BE2C (cell line): Measurements from ENCODE around the gene EID3.
"Not testable (repeated sequence)": the region's sequence is repeated elsewhere in the genome, so short reads cannot be mapped to it uniquely, and the experiment has no call there.

Source experiments
- DNase-seq: peaks from one replicate; pipeline ENCODE4 v3.0.0-alpha.2; 2020
- H3K27me3 ChIP-seq: fragments of 250-450 bp; sonication (Bioruptor Pico); 2 replicates; pipeline ENCODE4 v1.5.1; 2020; ENCODE audit warnings: mild to moderate bottlenecking
- H3K36me3 ChIP-seq: fragments of 250-450 bp; sonication (Bioruptor Pico); 2 replicates; pipeline ENCODE4 v1.5.1; 2020; ENCODE audit warnings: mild to moderate bottlenecking
- H3K4me1 ChIP-seq: fragments of 250-450 bp; sonication (Bioruptor Pico); 2 replicates; pipeline ENCODE4 v1.5.1; 2020
- H3K4me3 ChIP-seq: 2 replicates; pipeline ENCODE4 v1.5.1; 2011; ENCODE audit warnings: low read depth, low read length
- H3K9me3 ChIP-seq: fragments of 250-450 bp; sonication (Bioruptor Pico); 2 replicates; pipeline ENCODE4 v1.5.1; 2020
- TF ChIP-seq, protein P1 (sequence below): IDR thresholded peaks from 2 replicates; pipeline ENCODE4 v1.5.1; 2012; ENCODE audit warnings: mild to moderate bottlenecking, low read depth, low read length

EID3 gene

DNA sequence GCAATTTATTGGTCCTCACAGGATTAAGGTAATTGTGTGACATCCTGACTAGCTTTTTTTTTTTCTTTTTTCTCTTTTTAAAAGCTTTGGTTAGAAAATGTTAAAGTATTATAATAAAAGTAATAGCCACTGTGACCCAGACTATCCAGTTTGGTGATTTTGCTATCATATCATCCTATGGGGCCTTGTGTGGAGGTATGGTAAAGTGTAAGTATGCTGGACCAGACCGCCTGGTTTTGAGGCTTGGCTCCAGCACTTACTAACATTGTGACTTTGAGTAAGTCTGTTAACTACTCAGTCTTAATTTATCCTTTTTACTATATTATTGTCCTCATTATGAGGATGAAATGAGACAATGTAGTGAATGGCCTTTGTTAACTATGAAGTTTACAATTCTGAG, 15.5 kb downstream of the EID3 start:
- Histone ChIP-seq H3K36me3 (peaks cover 85% of the 10 kb centered on the region), H3K4me1 (no peaks in the 10 kb centered on the region; the same call in 1 of the 2 replicates), H3K4me3 (no peak overlapping the region), H3K27me3 (no peaks in the 10 kb centered on the region), H3K9me3 (no peaks in the 10 kb centered on the region)
- no peak for DNase-seq
- TF ChIP-seq, protein P1, sequence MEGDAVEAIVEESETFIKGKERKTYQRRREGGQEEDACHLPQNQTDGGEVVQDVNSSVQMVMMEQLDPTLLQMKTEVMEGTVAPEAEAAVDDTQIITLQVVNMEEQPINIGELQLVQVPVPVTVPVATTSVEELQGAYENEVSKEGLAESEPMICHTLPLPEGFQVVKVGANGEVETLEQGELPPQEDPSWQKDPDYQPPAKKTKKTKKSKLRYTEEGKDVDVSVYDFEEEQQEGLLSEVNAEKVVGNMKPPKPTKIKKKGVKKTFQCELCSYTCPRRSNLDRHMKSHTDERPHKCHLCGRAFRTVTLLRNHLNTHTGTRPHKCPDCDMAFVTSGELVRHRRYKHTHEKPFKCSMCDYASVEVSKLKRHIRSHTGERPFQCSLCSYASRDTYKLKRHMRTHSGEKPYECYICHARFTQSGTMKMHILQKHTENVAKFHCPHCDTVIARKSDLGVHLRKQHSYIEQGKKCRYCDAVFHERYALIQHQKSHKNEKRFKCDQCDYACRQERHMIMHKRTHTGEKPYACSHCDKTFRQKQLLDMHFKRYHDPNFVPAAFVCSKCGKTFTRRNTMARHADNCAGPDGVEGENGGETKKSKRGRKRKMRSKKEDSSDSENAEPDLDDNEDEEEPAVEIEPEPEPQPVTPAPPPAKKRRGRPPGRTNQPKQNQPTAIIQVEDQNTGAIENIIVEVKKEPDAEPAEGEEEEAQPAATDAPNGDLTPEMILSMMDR = no peak

DNA sequence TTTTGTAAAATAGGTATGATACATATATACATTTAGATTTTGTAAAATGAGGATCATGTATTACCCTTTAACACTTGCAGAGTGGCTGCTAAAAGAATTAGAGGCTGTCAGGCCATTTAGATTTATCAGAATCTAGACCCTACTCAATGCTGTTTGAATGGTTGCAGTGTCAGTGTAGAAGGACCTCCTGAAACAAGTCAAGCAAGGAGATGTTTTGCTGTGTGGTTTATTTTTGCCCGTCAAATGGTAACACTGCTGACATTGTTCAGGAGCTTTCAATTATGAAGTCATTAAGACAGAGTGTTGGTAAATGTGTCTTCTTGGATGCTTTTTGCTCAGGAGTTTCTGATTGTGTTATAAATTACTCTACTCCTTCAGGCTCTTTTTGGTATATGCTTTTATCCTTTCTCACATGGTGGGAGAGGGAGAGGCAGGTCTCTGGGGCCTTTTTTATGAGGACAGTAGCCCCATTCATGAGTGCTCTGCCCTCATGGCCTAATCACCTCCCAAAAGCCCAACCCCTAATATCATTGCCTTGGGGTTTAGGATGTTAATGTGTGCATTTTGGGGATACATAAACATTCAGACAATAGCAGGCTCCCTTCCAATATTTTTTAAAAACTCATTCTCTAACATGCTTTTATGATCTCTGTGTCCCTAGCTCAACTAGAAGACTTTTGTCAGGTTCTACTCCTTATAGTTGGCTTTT, 16.5 kb downstream of the EID3 start:
- Histone ChIP-seq H3K9me3 (no peaks in the 10 kb centered on the region), H3K36me3 (peaks cover 85% of the 10 kb centered on the region), H3K4me3 (no peak overlapping the region), H3K4me1 (no peaks in the 10 kb centered on the region; the same call in 1 of the 2 replicates), H3K27me3 (no peaks in the 10 kb centered on the region)
- DNase-seq = no peak
- TF ChIP-seq, protein P1 = no peak

DNA sequence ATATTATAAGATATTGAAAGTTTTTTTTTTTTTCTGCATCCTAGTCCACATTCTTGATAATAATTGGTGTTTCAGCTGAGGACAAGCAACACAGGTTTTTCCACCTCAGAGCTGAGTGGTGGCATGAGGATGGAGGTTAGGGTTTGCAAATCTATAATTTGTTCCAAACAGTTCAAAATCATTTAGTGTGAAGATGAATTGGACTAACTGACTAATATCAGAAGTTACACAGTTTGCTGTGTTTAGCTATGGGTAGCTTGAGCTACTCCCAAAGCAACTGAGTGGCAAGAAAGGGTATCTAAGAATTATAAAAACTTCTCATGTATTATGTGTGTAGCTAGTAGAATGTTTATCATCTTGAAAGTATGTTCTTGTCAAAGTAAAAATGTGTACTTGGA, 17.1 kb downstream of the EID3 start:
- no peak for DNase-seq
- TF ChIP-seq, protein P1 = no peak
- H3K4me1 ChIP-seq = no peaks in the 10 kb centered on the region; the same call in 1 of the 2 replicates

DNA sequence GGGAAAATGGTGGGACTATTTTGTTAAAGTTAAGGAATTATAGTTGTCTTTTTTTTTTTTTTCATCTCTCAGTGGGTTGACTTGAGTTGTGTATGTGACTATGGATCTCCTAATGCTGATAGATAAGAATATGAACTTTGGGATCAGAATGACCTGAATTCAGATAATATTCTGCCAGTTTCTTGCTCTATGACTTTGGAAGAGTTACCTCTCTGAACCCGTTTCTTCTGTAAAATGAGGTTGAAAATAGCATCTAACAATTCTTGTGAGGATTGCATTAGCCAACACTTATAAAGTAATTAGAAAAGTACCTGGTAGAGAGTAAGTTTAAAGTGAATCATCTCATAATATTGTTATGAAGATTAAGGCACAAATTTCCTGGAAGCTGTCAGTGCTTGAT, 18.4 kb downstream of the EID3 start:
- H3K27me3 ChIP-seq = no peaks in the 10 kb centered on the region
- no peaks in the 10 kb centered on the region for H3K9me3 ChIP-seq
- DNase-seq = no peak
- H3K36me3 ChIP-seq = peaks cover 82% of the 10 kb centered on the region
- H3K4me3 ChIP-seq = no peak overlapping the region
- TF ChIP-seq, protein P1 = no peak
- H3K4me1 ChIP-seq = no peaks in the 10 kb centered on the region; the same call in 1 of the 2 replicates

More for the DNA sequence above, 17.1 kb downstream of the EID3 start:
- Histone ChIP-seq H3K27me3 (no peaks in the 10 kb centered on the region), H3K36me3 (peaks cover 85% of the 10 kb centered on the region), H3K4me3 (no peak overlapping the region), H3K9me3 (no peaks in the 10 kb centered on the region)

DNA sequence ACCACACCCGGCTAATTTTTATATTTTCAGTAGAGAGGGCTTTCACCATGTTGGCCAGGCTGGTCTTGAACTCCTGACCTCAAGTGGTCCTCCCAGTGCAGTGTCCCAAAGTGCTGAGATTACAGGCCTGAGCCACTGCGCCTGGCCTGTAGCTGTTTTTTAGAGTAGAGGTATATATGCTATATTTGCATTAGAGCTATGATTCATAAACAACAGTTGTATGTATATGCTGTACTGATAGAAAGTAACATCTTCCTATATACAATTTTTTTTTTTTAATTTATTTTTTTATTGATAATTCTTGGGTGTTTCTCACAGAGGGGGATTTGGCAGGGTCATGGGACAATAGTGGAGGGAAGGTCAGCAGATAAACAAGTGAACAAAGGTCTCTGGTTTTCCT, 19.0 kb downstream of the EID3 start:
- H3K27me3 ChIP-seq, DNase-seq, H3K9me3 ChIP-seq, H3K4me1 ChIP-seq, H3K4me3 ChIP-seq: not testable (repeated sequence)
- peaks cover 82% of the 10 kb centered on the region for H3K36me3 ChIP-seq

DNA sequence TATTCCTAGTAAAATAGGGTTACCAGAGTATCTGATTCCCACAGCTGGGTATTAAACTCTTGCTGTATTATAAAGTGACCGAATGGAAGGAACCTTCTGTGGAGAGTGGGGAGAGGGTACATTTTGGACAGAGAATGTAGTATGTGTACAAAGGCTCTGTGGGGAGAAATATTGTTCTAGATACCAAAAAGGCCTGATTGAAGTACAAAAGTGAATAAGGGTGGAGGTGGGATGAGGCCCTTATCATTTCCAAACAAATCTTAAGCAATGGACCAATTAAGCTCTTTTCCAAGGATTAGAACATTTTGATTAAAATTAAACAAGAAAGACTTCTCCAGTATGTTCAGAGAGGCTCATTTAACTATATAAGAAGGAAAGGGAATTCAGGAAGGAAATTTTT, 20.4 kb downstream of the EID3 start:
- no peak overlapping the region for H3K4me3 ChIP-seq
- DNase-seq = no peak
- H3K36me3 ChIP-seq = peaks cover 80% of the 10 kb centered on the region
- no peaks in the 10 kb centered on the region for H3K9me3 ChIP-seq
- TF ChIP-seq, protein P1 = no peak
- H3K4me1 ChIP-seq = no peaks in the 10 kb centered on the region; the same call in 1 of the 2 replicates
- H3K27me3 ChIP-seq = no peaks in the 10 kb centered on the region

DNA sequence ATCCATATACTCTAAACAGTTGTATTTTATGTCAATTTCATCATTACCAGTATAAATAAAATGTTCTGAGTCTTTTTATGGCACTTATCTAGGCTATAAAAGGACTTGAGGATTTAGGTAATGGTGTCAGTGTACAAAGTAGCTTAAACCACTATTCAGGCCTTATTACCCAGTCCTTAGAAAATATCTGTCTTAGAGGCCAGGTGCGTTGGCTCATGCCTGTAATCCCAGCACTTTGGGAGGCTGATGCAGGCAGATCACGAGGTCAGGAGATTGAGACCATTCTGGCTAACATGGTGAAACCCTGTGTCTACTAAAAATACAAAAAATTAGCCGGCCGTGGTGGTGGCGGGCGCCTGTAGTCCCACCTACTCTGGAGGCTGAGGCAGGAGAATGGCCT, 24.7 kb downstream of the EID3 start:
- not testable (repeated sequence) for H3K9me3 ChIP-seq, H3K4me3 ChIP-seq, H3K27me3 ChIP-seq, H3K4me1 ChIP-seq, DNase-seq
- peaks cover 73% of the 10 kb centered on the region for H3K36me3 ChIP-seq
